ENCODE results near the gene FAM118B. TPM values are rescaled to one million over a fixed set of nuclear protein-coding genes. Genes with fewer than 3 reads are reported as not detected.
A peak's percentile ranks its signal among the peaks of the same experiment; 100 is the strongest.

Gene FAM118B
- total and polyA plus RNA-seq, 2 experiments from 2014 or later: 29.6 to 35.2 TPM

- H3K4me1 ChIP-seq (ENCODE audit: insufficient read depth): no peaks in the 10 kb centered on the region
- H3K4me3 ChIP-seq: no peak overlapping the region
- H3K27me3 ChIP-seq: no peaks in the 10 kb centered on the region
- H3K4me2 ChIP-seq: no peak overlapping the region
- TF ChIP-seq EZH2 (IDR thresholded peaks at IDR 0.05; ENCODE audit: borderline replicate concordance) (no peak), CTCF (IDR thresholded peaks at IDR 0.05; ENCODE audit: poor library complexity) (no peak), EZH2phosphoT487 (IDR thresholded peaks at IDR 0.05; ENCODE audit: low read depth, severe bottlenecking, unreplicated experiment) (no peak)
- no peaks in the 10 kb centered on the region for H3K9me2 ChIP-seq (replicated peaks; ENCODE audit: insufficient read depth)
- H3K27ac ChIP-seq: no peak overlapping the region
- H3K9me3 ChIP-seq (ENCODE audit: low read depth): no peaks in the 10 kb centered on the region
- peaks cover 67% of the 10 kb centered on the region for H3K79me2 ChIP-seq
- DNase-seq (ENCODE audit: low spot score): no peak
- WGBS (ENCODE audit: low lambda C conversion rate, missing lambda C conversion rate): 95% methylated on average over 11 of the region's 15 CpGs
- H2AFZ ChIP-seq: no peak overlapping the region
- H3K36me3 ChIP-seq (replicated peaks; ENCODE audit: insufficient read depth, low read depth): no peaks in the 10 kb centered on the region
- H4K20me1 ChIP-seq (ENCODE audit: insufficient read depth, poor library complexity, severe bottlenecking): peaks cover 9% of the 10 kb centered on the region
Measured at GRCh38 chr11:126226334-126227084, 14.9 kb downstream of the FAM118B start.

- H3K27ac ChIP-seq: no peak overlapping the region
- peaks cover 36% of the 10 kb centered on the region for H3K79me2 ChIP-seq
- no peaks in the 10 kb centered on the region for H3K27me3 ChIP-seq
- TF ChIP-seq EZH2 (IDR thresholded peaks at IDR 0.05; ENCODE audit: borderline replicate concordance) (no peak), EZH2phosphoT487 (IDR thresholded peaks at IDR 0.05; ENCODE audit: low read depth, severe bottlenecking, unreplicated experiment) (no peak), CTCF (IDR thresholded peaks at IDR 0.05; ENCODE audit: poor library complexity) (no peak)
- H4K20me1 ChIP-seq (ENCODE audit: insufficient read depth, poor library complexity, severe bottlenecking): peaks cover 6% of the 10 kb centered on the region
- H3K36me3 ChIP-seq (replicated peaks; ENCODE audit: insufficient read depth, low read depth): no peaks in the 10 kb centered on the region
- H2AFZ ChIP-seq: no peak overlapping the region
- H3K4me2 ChIP-seq: no peak overlapping the region
- no peak overlapping the region for H3K4me3 ChIP-seq
- 75% methylated on average over 3 of the region's 3 CpGs for WGBS (ENCODE audit: low lambda C conversion rate, missing lambda C conversion rate)
- H3K9me3 ChIP-seq (ENCODE audit: low read depth): no peaks in the 10 kb centered on the region
- H3K4me1 ChIP-seq (ENCODE audit: insufficient read depth): no peaks in the 10 kb centered on the region
- H3K9me2 ChIP-seq (replicated peaks; ENCODE audit: insufficient read depth): no peaks in the 10 kb centered on the region
- DNase-seq (ENCODE audit: low spot score): no peak
Measured at GRCh38 chr11:126229858-126230540, 18.4 kb downstream of the FAM118B start.

GRCh38 chr11:126231725-126232459, 20.3 kb downstream of the FAM118B start:
- peak; percentile 9 for DNase-seq (ENCODE audit: low spot score)
- WGBS (ENCODE audit: low lambda C conversion rate, missing lambda C conversion rate): 68% methylated on average over 6 of the region's 6 CpGs

More at GRCh38 chr11:126231725-126232459, 20.3 kb downstream of the FAM118B start:
- Histone ChIP-seq H3K27ac (no peak overlapping the region), H3K4me3 (no peak overlapping the region), H3K9me2 (replicated peaks; ENCODE audit: insufficient read depth) (no peaks in the 10 kb centered on the region), H2AFZ (no peak overlapping the region), H3K4me1 (ENCODE audit: insufficient read depth) (no peaks in the 10 kb centered on the region), H4K20me1 (ENCODE audit: insufficient read depth, poor library complexity, severe bottlenecking) (peaks cover 6% of the 10 kb centered on the region), H3K36me3 (replicated peaks; ENCODE audit: insufficient read depth, low read depth) (no peaks in the 10 kb centered on the region), H3K79me2 (peaks cover 24% of the 10 kb centered on the region), H3K4me2 (no peak overlapping the region), H3K9me3 (ENCODE audit: low read depth) (no peaks in the 10 kb centered on the region), H3K27me3 (no peaks in the 10 kb centered on the region)
- TF ChIP-seq EZH2 (IDR thresholded peaks at IDR 0.05; ENCODE audit: borderline replicate concordance): no peak
- no peak for TF ChIP-seq CTCF (IDR thresholded peaks at IDR 0.05; ENCODE audit: poor library complexity)
- TF ChIP-seq EZH2phosphoT487 (IDR thresholded peaks at IDR 0.05; ENCODE audit: low read depth, severe bottlenecking, unreplicated experiment): no peak
